Activated CD8-positive, alpha-beta memory T cell treated with anti-CD3 and anti-CD28 coated beads, Interleukin-2, amount 50 U/mL, for 24 hours (primary cell): ENCODE data around the gene NR2F6.
A peak's percentile ranks its signal among the peaks of the same experiment; 100 is the strongest.
"Not testable (repeated sequence)": the region's sequence is repeated elsewhere in the genome, so short reads cannot be mapped to it uniquely, and the experiment has no call there.

ENCODE experiments used
- DNase-seq: peaks from one replicate; pipeline ENCODE4 v3.0.0-alpha.2; 2020; ENCODE audit errors: extremely low read depth

NR2F6 gene

DNA sequence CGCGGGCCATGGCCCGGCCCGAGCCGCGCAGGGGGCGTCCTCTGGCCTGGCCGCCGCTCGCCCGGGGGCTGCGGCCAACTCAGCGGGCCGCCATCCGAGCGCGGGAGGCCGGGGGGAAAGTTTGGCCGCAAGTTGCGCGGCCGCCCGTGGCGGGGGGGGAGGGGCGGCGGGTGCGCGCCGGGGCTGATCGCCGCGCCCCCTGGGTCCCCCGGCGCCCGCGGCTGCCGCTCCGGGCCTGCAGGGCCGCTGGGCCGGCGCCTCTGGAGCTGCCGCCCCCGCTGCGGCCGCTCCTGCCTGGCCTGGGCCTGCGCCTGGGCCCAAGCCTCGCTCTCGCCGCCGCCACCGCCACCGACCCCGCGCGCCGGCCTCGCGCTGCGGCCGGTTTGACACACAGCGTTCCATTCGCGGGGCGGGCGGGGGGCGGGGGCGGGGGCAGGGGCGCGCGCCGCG is at the start of gene NR2F6:
NR2F6 (minus strand) TSS at position 385 of the 450 bp plus-strand sequence. CDS start 699 bp downstream, outside the sequence.
- no peak for DNase-seq

DNA sequence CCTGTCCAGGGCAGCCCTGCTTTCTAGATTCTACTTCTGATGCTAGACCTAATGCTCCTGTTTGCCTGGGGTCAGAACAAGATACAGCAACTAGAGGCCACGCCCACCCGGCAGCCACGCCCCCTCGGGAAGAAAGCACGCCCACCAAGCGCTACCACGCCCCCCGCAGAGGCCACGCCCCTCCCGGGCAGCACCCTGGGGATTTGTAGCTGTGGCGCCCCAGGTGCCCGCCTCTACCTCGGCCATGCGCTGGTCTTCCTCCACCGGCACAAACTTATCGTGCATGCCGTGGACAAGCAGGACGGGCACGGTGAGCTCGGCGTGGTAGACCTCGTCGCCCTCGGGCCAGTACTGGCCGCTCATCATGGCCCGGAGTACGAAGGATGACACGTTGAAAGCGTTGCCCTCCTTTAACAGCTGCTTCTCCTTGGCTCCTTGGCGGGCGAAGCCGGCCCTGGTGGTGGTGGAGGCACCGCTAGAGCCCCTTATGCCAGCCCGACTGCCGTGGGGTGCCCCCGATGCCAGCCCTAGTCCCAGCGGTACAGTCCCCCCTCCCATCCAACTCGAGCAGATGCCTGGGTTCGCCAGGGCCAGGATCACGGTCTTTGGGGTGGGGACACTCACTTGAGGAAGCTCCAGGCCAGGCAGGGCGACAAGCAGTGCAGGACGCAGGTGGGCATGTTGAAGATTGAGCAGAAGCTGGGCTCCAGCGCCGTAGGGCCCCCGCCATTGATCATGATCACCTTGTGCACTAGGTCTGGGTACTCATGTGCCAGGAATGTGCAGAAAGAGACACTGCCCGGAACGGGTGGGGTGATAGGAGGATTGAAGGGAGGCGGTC is 48.6 kb upstream of the NR2F6 start:
- no peak for DNase-seq

DNA sequence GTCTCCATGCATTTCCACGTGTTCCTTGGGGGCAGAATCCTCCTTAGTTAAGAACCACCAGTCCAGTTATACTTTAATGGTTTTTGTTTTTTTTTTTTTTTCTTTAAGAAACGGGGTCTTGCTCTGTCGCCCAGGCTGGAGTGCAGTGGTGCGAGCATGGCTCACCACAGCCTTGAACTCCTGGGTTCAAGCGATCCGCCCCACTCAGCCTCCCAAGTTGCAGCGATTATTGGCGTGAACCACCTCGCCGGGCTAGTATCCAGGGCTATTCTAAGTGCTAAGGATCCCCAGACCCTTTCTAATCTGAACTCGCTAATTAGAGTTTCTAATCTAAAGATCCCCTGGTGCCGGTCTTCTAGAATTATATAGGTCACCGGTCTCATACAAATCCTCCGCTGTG is 47.9 kb upstream of the NR2F6 start:
- DNase-seq: no peak

DNA sequence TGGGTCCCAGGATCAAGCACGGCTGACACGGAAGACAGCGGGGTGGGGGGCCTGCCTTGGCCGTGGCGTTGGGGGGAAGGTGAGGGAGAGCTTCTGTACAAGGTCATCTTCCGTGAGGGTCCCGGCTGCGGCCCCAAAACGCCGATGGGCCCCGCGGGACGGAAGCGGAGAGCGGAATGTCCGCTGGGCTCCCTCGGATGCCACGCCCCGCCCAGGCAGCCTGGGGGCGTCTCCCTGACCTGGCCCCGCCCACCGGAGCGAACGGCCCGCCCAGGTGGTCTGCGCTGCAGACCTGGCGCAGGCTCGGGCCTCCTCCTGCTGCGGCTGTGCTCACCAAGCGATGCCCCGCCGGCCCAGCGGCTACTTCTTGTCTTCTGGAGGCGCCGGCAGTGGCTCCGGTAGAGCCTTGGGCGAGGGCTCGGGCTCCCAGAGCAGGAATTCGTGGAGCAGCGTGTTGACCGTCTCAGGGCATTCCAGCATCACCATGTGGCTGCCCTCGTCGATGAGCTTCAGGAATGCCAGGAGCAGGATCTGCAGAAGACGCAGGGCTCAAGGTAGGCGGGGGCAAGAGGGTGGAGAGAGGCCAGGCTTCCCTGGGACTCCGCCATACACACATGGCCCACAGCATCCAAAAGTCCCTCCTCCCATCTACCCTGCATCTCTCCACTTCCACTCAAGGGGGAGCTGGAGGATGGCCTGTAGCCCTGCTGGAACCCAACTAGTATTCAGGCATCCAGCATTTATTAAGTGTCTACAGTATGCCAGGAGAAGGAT is 46.8 kb upstream of the NR2F6 start:
- DNase-seq: peak; percentile 45

DNA sequence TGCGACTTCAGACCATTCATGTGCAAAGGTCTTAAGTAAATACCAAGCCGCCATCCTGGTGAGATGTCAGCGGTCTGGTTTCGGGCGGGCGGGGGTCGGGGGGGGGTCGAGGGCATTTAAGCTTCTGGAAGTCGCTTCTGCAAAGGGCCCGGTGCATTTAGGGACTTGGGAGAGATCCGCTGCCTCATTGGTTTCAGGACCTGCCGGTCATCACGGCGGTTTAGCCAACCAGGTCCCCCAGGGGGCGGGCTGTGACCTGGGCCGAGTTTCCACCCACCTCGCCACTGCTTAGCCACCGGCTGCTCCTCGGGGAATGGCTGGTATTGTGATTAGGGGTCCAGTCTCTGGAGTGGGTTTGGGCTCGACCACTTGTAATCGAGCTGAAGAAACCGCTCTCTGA is 43.8 kb upstream of the NR2F6 start:
- no peak for DNase-seq

DNA sequence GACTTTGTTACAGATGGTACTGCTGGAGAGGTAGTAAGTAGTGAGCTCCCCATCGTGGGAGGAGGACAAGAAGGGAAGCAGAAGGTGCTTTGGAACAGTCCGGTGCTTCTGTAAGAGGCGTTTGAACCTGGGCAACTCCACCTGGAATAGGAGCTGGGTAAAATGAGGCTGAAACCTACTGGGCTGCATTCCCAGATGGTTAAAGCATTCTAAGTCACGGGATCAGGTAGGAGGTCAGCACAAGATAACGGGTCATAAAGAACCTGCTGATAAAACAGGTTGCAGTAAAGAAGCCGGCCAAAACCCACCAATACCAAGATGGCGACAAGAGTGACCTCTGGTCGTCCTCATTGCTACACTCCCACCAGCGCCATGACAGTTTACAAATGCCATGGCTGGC is 41.0 kb upstream of the NR2F6 start:
- DNase-seq: no peak

DNA sequence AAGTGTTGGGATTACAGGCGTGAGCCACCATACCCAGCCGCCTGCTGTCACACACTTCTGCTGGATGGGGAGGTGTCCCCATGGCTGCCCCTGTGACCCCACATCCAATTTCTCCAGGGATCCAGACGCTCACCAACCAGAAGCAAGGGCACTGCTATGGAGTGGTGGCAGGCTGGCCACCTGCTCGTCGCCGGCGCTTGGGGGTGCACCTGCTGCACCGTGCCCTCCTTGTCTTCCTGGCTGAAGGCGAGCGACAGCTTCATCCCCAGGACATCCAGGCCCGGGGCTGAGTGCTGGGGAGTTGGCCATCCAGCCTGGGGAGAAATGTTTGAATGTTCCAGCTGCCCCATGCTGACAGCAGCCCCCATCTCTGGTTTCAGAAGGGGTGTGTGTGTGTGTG is 40.5 kb upstream of the NR2F6 start:
- no peak for DNase-seq

DNA sequence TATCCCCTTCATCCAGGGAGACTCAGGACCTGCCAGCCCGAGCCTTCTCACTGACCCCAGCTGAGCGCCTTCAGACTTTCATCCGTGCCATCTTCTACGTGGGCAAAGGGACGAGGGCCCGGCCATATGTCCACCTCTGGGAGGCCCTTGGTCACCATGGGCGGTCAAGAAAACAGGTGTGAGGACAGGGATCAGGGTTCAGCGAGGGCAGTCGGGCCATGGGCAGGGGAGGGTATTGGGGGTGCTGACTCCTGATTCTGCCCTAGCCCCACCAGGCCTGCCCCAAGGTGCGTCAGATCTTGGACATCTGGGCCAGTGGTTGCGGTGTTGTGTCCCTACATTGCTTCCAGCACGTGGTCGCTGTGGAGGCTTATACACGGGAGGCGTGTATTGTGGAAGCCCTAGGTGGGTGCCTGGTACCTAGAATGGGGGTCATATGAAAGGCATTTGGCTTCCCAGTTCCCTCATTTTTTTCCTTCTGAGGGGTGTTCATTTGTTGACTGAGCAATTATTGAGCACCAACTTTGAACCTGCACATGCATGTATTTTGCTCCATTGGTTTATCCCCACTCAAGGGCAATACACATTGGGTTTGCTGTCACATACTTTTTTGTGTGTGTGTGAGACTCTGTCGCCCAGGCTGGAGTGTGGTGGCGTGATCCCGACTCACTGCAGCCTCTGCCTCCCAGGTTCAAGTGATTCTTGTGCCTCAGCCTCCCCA is 39.9 kb upstream of the NR2F6 start:
- DNase-seq: no peak

DNA sequence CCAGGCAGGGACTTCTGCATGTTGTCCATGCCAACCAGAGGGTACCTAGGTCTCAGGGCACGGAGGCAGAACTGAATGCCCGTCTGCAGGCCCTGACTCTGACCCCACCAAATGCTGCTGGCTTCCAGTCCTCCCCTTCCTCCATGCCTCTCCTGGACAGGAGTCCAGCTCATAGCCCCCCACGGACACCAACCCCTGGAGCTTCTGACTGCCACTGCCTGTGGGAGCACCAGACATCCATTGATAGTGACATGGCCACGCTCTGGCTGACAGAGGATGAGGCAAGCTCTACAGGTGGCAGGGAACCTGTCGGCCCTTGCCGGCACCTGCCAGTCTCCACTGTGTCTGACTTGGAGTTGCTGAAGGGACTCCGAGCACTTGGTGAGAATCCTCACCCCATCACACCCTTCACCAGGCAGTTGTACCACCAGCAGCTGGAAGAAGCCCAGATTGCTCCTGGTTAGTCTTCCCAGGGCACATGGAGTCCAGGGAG is 37.8 kb upstream of the NR2F6 start:
- DNase-seq: no peak

DNA sequence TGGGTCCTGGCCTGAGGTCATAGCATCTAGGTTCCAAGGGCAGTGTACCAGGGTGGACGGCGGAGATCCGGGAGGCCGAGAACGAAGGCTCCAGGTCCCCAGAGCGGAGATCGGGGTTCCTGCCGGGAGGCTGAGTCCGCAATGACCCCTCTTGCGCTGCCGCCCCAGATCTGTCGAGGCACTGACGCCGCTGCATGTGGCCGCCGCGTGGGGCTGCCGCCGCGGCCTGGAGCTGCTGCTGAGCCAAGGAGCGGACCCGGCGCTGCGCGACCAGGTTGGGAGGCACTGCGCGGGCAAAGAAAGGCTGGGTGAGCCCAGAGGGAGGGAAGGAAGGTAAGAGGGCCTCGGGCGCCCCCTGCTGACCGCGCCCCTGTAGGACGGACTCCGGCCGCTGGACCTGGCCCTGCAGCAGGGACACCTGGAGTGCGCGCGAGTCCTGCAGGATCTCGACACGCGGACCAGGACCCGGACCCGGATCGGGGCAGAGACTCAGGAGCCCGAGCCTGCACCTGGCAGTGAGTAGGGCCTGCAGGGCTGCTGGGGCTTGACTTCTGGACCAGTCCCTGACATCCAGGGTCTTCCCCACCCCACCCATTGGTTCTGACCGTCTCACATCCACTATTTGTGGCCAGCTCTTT is 36.9 kb upstream of the NR2F6 start:
- peak; percentile 44 for DNase-seq

DNA sequence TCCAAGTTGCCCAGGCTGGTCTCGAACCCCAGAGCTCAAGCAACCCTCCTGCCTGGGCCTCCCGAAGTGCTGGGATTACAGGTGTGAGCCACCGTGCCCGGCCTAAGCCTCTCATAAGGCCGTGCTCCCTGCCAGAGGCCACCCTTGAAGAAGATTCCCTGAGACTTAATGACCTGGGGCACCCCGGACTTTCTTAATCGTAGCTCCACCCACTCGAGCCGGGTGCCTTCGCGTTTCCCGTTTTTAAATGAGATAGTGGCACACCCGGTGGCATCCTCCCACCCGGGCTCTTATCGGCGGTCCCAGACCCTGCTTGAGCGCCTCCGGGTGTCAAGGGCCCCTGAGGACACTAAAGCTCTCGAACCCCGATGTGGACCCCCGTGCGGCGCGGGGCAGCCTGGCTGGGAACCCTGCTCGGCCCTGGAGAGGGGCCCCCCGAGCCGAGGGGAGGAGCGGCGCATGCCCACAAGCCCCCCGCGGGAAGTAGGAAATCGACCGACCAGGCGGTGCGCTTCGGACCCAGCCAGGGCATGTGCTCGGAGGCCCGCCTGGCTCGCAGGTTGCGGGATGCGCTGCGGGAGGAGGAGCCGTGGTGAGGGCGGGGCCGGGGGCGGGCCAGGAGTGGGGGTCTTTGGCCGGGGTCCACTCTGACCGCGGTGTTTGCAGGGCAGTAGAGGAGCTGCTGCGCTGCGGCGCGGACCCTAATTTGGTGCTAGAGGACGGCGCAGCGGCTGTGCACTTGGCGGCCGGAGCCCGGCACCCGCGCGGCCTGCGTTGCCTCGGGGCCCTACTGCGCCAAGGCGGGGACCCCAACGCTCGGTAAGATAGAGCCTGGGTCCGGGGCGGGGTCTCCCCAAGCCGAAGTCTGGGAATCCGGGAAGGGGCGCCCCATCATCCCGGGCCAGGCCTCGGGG is 35.9 kb upstream of the NR2F6 start, which contains the start of gene ANKLE1:
ANKLE1 (plus strand) TSS at position 511 of the 914 bp plus-strand sequence; CDS start at position 531, 20 bp downstream.
- DNase-seq: no peak

DNA sequence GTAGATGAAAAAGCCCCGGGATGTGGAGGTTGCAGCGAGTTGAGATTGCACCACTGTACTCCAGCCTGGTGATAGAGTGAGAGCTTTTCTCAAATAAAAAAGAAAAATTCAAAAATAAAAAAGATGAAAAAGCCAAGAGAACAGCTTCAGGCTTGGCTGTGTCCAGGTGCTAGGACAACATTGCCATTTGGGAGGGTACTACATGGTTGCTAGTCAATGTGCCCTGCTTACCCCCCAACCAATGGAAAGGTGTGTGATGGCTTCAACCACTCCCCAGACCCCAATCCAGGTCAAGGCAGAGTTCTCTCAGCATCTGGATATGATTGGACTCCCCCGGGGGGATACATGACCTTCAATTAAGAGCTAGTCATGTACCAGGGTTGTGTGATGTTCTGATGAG is 33.7 kb upstream of the NR2F6 start:
- DNase-seq: no peak

DNA sequence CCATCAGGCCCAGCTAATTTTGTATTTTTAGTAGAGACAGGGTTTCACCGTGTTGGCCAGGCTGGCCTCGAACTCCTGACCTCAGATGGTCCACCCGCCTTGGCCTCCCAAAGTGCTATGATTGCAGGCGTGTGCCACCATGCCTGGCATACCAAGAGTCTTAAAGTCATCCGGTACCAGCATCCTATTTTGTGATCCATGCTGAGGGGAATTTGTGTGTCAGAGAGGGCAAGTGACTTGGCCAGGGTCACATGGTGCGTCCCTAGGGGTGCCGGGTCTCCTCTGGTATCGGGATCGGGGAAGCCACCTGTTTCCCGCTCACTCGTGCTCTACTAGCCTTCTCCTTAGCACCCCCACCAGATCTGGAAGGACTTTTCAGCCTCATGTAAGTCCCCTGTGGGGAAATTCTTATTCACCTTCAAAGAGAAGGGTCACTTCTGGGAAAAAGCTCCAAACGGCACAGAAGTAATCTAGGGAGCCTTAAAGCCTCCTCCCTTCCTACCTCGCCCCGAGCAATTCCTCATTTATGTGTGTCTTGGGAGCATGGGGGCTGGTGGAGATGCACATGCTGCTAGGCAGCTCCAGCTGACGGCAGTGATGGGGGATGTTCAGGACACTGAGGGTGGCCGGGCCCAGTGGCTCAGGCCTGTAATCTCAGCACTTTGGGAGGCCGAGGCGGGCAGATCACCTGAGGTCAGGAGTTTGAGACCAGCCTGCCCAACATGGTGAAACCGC is 29.9 kb upstream of the NR2F6 start:
- no peak for DNase-seq

DNA sequence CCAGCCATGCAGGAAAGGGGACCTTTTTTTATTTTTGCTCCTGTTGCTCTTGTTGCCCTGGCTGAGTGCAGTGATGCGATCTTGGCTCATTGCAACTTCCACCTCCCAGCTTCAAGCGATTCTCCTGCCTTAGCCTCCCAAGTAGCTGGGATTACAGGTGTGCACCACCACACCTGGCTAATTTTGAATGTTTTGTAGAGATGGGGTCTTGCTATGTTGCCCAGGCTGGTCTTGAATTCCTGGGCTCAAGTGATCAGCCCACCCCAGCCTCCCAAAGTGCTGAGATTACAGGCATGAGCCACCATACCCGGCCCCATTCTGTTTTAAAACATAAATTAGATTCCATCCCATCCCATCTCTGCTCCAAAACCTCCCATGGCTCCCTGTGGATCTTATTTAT is 29.2 kb upstream of the NR2F6 start:
- DNase-seq: not testable (repeated sequence)

DNA sequence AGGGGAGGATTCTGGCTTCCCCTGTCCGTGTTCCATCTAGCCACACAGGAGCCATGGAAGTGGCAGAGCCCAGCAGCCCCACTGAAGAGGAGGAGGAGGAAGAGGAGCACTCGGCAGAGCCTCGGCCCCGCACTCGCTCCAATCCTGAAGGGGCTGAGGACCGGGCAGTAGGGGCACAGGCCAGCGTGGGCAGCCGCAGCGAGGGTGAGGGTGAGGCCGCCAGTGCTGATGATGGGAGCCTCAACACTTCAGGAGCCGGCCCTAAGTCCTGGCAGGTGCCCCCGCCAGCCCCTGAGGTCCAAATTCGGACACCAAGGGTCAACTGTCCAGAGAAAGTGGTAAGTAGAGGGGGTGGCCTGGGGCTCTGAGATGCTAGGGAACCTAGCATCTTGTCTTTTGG is 23.0 kb upstream of the NR2F6 start:
- DNase-seq: no peak

DNA sequence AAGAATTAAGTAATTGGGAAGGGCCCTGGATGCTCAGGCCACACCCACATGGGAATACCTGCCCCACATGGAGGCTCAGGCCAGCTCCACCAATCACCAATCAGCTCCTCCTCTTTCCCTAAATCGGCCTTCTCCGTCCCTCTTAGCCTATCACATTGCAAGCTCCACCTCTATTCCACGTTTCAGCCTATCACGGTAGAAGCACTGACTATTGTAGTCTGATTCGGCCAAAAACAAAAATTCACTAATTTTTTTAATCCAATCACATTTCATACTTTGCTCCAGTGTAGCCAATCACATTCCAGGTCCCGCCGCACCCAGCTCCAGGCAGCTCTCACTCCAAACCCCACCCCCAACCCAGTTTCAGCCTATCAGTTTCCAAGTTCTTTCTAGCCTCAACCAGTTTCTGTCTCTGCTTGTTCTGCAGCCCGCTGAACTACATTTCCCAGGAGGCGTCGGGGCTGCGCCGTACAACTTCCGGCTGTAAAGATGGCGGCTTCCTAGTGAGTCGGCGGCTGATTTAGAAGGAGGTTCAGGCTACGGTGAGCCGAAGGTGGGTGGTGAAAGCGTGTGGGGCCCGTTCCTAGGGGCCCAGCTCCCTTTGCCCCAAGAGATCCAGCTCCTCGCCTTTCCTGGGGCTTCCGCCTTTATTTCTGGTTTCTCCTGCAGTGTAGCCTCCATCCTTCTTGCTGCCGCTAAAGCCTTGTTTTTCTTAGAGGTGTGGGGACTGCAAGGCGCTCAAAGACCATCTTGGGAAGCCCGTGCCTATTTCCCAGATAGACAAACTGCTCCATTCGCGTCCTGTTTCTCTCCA is 21.5 kb upstream of the NR2F6 start, which contains the start of gene BABAM1:
BABAM1 (plus strand) TSS at position 469 of the 814 bp plus-strand sequence. CDS start 1,364 bp downstream, outside the sequence.
- DNase-seq: peak; percentile 93

DNA sequence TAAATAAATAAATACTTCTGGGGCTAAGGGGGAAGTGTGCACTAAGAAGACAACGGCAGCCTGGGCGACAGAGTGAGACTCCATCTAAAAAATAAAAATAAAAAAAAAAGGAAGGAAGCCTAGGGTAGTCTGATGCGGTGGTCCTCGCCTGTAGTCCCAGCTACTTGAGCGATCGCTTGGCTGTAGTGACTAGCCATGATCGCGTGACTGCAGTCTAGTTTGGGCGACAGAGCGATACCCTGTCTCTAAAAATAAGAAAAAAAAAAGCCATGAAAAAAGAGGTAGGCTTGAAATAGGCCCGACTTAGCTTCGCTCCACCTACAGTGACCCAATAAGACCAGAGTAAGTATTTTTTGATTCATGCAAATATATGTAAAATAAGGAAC is 20.9 kb upstream of the NR2F6 start:
- no peak for DNase-seq

DNA sequence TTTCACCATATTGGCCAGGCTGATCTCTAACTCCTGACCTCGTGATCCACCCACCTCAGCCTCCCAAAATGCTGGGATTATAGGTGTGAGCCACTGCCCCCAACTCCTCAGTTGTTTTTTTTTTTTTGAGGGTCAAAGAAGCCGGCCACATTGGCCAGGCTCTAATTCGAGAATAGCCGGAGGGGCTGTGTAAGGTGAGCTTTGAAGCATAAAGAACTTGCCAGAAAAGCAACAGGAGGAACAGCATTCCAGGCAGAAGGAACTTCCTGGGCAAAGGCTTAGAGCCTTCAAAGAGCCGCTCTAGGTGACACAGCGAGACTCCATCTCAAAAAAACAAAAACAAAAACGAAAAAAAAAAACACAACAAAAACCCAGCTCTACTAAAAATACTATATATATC is 20.3 kb upstream of the NR2F6 start:
- no peak for DNase-seq

DNA sequence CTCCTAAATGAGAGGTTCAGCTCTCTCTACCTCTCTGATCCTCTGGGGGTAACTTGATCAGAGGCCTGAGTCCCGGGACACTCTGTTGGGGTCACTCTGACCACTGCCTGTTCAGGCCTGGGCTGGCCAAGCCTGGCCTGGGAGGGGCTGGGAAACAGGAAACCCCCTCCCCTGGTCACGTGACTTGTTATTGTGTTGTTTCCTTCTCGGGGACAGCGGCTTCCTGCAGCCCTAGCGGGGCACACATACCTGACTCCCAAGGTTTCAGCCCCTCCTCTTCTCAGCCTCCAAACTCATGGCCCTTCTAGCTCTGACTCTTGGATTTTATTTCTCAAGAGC is 18.9 kb upstream of the NR2F6 start, which contains the start of gene USHBP1:
USHBP1 (minus strand) TSS at position 105 of the 339 bp plus-strand sequence. CDS start 446 bp downstream, outside the sequence.
- no peak for DNase-seq
